H1 (cell line): ENCODE results near the gene CEP72. TPM values are rescaled to one million over a fixed set of nuclear protein-coding genes. Genes with fewer than 3 reads are reported as not detected.

ENCODE experiments used
- CTCF ChIA-PET: fragments of 300-600 bp; sonication (Branson Sonifier 250); formaldehyde crosslinking; loops from one replicate; lab custom pipeline; 2021; ENCODE audit not compliant: partially characterized antibody; lab: Charles Lee
- POLR2A ChIA-PET: fragments of 300-600 bp; sonication (Branson Sonifier 250); formaldehyde crosslinking; loops from one replicate; lab custom pipeline; 2021; ENCODE audit warnings: inconsistent platforms; ENCODE audit not compliant: partially characterized antibody; lab: Charles Lee
- DNase-seq, 2 experiments: peaks; one replicate each; pipeline versions ENCODE4 v3.0.0 to v3.0.0-alpha.2; 2010 to 2022; ENCODE audit warnings: low spot score in 2 of 2, low read depth in 1 of 2, mixed read lengths in 1 of 2
- FAIRE-seq: peaks from 2 replicates; lab custom pipeline; 2011; peaks lifted over from hg19 to GRCh38; lab: Jason Lieb, UNC
- H2AFZ ChIP-seq: 2 replicates; pipeline ENCODE4 v1.8.1; 2012; ENCODE audit warnings: low read length, inconsistent platforms
- H2AK5ac ChIP-seq: 2 replicates; pipeline ENCODE4 v1.6.1; 2013; ENCODE audit warnings: low read depth, low read length
- H2BK120ac ChIP-seq: replicated peaks from 2 replicates; pipeline ENCODE3; 2013; ENCODE audit warnings: low read depth, low read length, inconsistent platforms
- H2BK12ac ChIP-seq: 2 replicates; pipeline ENCODE4 v1.6.1; 2013; ENCODE audit warnings: low read depth, low read length
- H2BK15ac ChIP-seq: 2 replicates; pipeline ENCODE4 v1.6.1; 2013; ENCODE audit warnings: low read length
- H2BK20ac ChIP-seq: 2 replicates; pipeline ENCODE4 v1.6.1; 2013; ENCODE audit warnings: low read length
- H2BK5ac ChIP-seq: 2 replicates; pipeline ENCODE4 v1.6.1; 2013; ENCODE audit warnings: low read depth, low read length
- H3K14ac ChIP-seq: 2 replicates; pipeline ENCODE4 v1.6.1; 2013; ENCODE audit warnings: inconsistent platforms; ENCODE audit not compliant: insufficient read length
- H3K18ac ChIP-seq: 2 replicates; pipeline ENCODE4 v1.6.1; 2013; ENCODE audit warnings: low read length; ENCODE audit errors: extremely low read depth
- H3K23ac ChIP-seq: 2 replicates; pipeline ENCODE4 v1.6.1; 2013; ENCODE audit warnings: inconsistent platforms; ENCODE audit not compliant: insufficient read length
- H3K23me2 ChIP-seq: 2 replicates; pipeline ENCODE4 v1.6.1; 2013; ENCODE audit warnings: low read depth, low read length
- H3K27ac ChIP-seq: 2 replicates; pipeline ENCODE4 v1.6.1; 2011; ENCODE audit warnings: low read depth, low read length, inconsistent platforms
- H3K27me3 ChIP-seq, 4 experiments: replicated peaks in 1 of 4; 1 replicate in 1 of 4; 2 replicates in 3 of 4; pipeline versions ENCODE4 v1.6.1 to v1.8.1; 2011 to 2013; ENCODE audit warnings: low read length in 3 of 4, mild to moderate bottlenecking in 3 of 4, inconsistent platforms in 2 of 4, mixed read lengths in 2 of 4, moderate library complexity in 1 of 4; ENCODE audit not compliant: control insufficient read depth in 3 of 4, insufficient read depth in 3 of 4; ENCODE audit errors: extremely low read depth in 1 of 4
- H3K36me3 ChIP-seq, 4 experiments: 2 replicates each; pipeline versions ENCODE4 v1.6.1 to v1.8.1; 2011 to 2013; ENCODE audit warnings: mild to moderate bottlenecking in 4 of 4, low read length in 3 of 4, moderate library complexity in 2 of 4, control low read depth in 1 of 4, inconsistent platforms in 1 of 4; ENCODE audit not compliant: insufficient read depth in 4 of 4, control insufficient read depth in 2 of 4
- H3K4ac ChIP-seq: replicated peaks from 2 replicates; pipeline ENCODE3; 2013; ENCODE audit warnings: low read length, low read depth, mixed read lengths, inconsistent platforms; ENCODE audit not compliant: insufficient read length
- H3K4me1 ChIP-seq, 4 experiments: replicated peaks in 1 of 4; 1 replicate in 1 of 4; 2 replicates in 3 of 4; pipeline versions ENCODE4 v1.6.1 to v1.8.1; 2011 to 2013; ENCODE audit warnings: low read length in 3 of 4, inconsistent platforms in 2 of 4, mixed read lengths in 1 of 4; ENCODE audit not compliant: insufficient read depth in 4 of 4, control insufficient read depth in 3 of 4
- H3K4me2 ChIP-seq, 2 experiments: 2 replicates each; pipeline versions ENCODE4 v1.6.1 to v1.8.1; 2011 to 2013; ENCODE audit warnings: low read depth in 2 of 2, low read length in 2 of 2, control low read depth in 1 of 2, inconsistent platforms in 1 of 2, mild to moderate bottlenecking in 1 of 2; ENCODE audit not compliant: insufficient read depth in 1 of 2
- H3K4me3 ChIP-seq, 4 experiments: fragments of 200-600, 300-600 bp in 1 of 4; sonication (generic), shearing (Covaris generic), sonication (Bioruptor Twin) in 1 of 4; 2 replicates each; pipeline versions ENCODE4 v1.5.1 to v1.8.1; 2011 to 2016; ENCODE audit warnings: low read length in 4 of 4, low read depth in 3 of 4, control low read depth in 2 of 4, inconsistent platforms in 2 of 4, mild to moderate bottlenecking in 2 of 4, mixed read lengths in 1 of 4, moderate library complexity in 1 of 4; ENCODE audit not compliant: insufficient read depth in 2 of 4; ENCODE audit errors: extremely low read depth in 1 of 4
- H3K56ac ChIP-seq: replicated peaks from 2 replicates; pipeline ENCODE3; 2013; ENCODE audit warnings: low read depth, mild to moderate bottlenecking, mixed read lengths, low read length, inconsistent platforms; ENCODE audit not compliant: insufficient read length
- H3K79me1 ChIP-seq: 2 replicates; pipeline ENCODE4 v1.6.1; 2013; ENCODE audit warnings: low read depth, low read length, control low read depth
- H3K79me2 ChIP-seq, 2 experiments: 2 replicates each; pipeline versions ENCODE4 v1.6.1 to v1.8.1; 2012 to 2013; ENCODE audit warnings: low read length in 2 of 2, mild to moderate bottlenecking in 2 of 2, inconsistent platforms in 1 of 2; ENCODE audit not compliant: insufficient read depth in 2 of 2, control insufficient read depth in 1 of 2
- H3K9ac ChIP-seq, 4 experiments: replicated peaks in 1 of 4; 1 replicate in 1 of 4; 2 replicates in 3 of 4; pipeline versions ENCODE4 v1.6.1 to v1.8.1; 2011 to 2013; ENCODE audit warnings: low read depth in 3 of 4, low read length in 3 of 4, control low read depth in 2 of 4, mild to moderate bottlenecking in 2 of 4, moderate library complexity in 2 of 4, inconsistent platforms in 1 of 4; ENCODE audit errors: extremely low read depth in 1 of 4
- H3K9me3 ChIP-seq, 2 experiments: 2 replicates each; pipeline versions ENCODE4 v1.6.1 to v1.8.1; 2012 to 2013; ENCODE audit warnings: mild to moderate bottlenecking in 2 of 2, moderate library complexity in 2 of 2, control low read depth in 1 of 2, inconsistent platforms in 1 of 2, low read depth in 1 of 2, low read length in 1 of 2, mixed read lengths in 1 of 2; ENCODE audit not compliant: insufficient read depth in 2 of 2
- H4K20me1 ChIP-seq, 2 experiments: replicated peaks in 1 of 2; 2 replicates each; pipeline versions ENCODE3 to v1.8.1; 2011 to 2013; ENCODE audit warnings: inconsistent platforms in 2 of 2, low read length in 2 of 2, mild to moderate bottlenecking in 1 of 2; ENCODE audit not compliant: insufficient read depth in 2 of 2, control insufficient read depth in 1 of 2
- H4K5ac ChIP-seq: 2 replicates; pipeline ENCODE4 v1.6.1; 2013; ENCODE audit warnings: low read length, low read depth, mixed read lengths, inconsistent platforms; ENCODE audit not compliant: insufficient read length
- H4K8ac ChIP-seq: 2 replicates; pipeline ENCODE4 v1.8.0; 2013; ENCODE audit warnings: mild to moderate bottlenecking, moderate library complexity, low read length, inconsistent platforms; ENCODE audit not compliant: insufficient read depth; ENCODE audit errors: extremely low read depth
- H4K91ac ChIP-seq: replicated peaks from 2 replicates; pipeline ENCODE3; 2013; ENCODE audit warnings: low read length, mixed read lengths, inconsistent platforms; ENCODE audit not compliant: insufficient read length
- EGR1 ChIP-seq: IDR thresholded peaks from 2 replicates; pipeline ENCODE4 v1.6.1; 2011; ENCODE audit warnings: low read depth, low read length, borderline replicate concordance
- KDM4A ChIP-seq: IDR thresholded peaks from one replicate; pipeline ENCODE4 v1.7.1; 2012; ENCODE audit warnings: low read depth, mild to moderate bottlenecking, moderate library complexity, low read length, inconsistent platforms; ENCODE audit not compliant: severe bottlenecking
- NRF1 ChIP-seq: IDR thresholded peaks from 2 replicates; pipeline ENCODE4 v1.6.1; 2011; ENCODE audit warnings: mild to moderate bottlenecking, low read depth, low read length, improper control_type of control experiment
- PHF8 ChIP-seq: fragments of 200-600 bp; sonication (generic); conservative IDR thresholded peaks from 2 replicates; pipeline ENCODE4 v1.7.1; 2012; ENCODE audit warnings: low read depth, mild to moderate bottlenecking, inconsistent platforms, low read length, moderate library complexity
- TEAD4 ChIP-seq: IDR thresholded peaks from 2 replicates; pipeline ENCODE4 v1.6.1; 2012; ENCODE audit warnings: low read depth, low read length, inconsistent platforms, mixed read lengths
- WGBS, 2 experiments: shearing (Covaris generic) in 1 of 2; methylation state at CpG; one replicate each; pipeline versions ENCODE4 v1.1.6 to v1.1.7; 2013 to 2015; ENCODE audit warnings: low lambda C conversion rate in 2 of 2, mixed read lengths in 2 of 2, inconsistent platforms in 1 of 2, low coverage in 1 of 2, missing lambda C conversion rate in 1 of 2; ENCODE audit not compliant: insufficient replicate concordance in 2 of 2, insufficient coverage in 1 of 2, insufficient read length in 1 of 2; ENCODE audit errors: extremely low coverage in 1 of 2, missing lambda C conversion rate in 1 of 2; 5-methylcytosine and 5-hydroxymethylcytosine counted together
- polyA plus RNA-seq, 7 experiments: library from polyadenylated mRNA; depleted of rRNA in 3 of 7; stranded (reverse) in 5 of 7; unstranded in 2 of 7; fragments of >200 nt in 5 of 7; fragments of 200-250 nt in 2 of 7; gene quantifications; 1 replicate in 5 of 7; 2 replicates in 1 of 7; 4 replicates in 1 of 7; pipeline versions ENCODE4 v1.2.1 to v1.2.3, GENCODE V29; 2011 to 2013; ENCODE audit warnings: missing spikeins in 2 of 7, mixed read lengths in 2 of 7
- total RNA-seq: library from RNA; stranded (reverse); fragmentation: NEBNext Ultra II Directional; extraction: Animal tissue kit (Norgen Biotek cat#: 25700); gene quantifications from 2 replicates; pipeline ENCODE4 v1.2.1, GENCODE V29; 2021
- TF ChIP-seq, protein P1 (sequence below), 3 experiments: IDR thresholded peaks; 1 replicate in 2 of 3; 2 replicates in 1 of 3; pipeline versions ENCODE4 v1.5.1 to v1.6.1; 2011; ENCODE audit warnings: low read length in 3 of 3, mild to moderate bottlenecking in 3 of 3, inconsistent platforms in 2 of 3, low read depth in 1 of 3, moderate library complexity in 1 of 3; ENCODE audit not compliant: insufficient read depth in 1 of 3; ENCODE audit errors: control extremely low read depth in 1 of 3

CEP72 gene
- total and polyA plus RNA-seq, 2 of the 8 experiments (the other 6 are each of a cell fraction or from before 2014, with no cell fraction given) = 13.1 to 19.6 TPM

DNA sequence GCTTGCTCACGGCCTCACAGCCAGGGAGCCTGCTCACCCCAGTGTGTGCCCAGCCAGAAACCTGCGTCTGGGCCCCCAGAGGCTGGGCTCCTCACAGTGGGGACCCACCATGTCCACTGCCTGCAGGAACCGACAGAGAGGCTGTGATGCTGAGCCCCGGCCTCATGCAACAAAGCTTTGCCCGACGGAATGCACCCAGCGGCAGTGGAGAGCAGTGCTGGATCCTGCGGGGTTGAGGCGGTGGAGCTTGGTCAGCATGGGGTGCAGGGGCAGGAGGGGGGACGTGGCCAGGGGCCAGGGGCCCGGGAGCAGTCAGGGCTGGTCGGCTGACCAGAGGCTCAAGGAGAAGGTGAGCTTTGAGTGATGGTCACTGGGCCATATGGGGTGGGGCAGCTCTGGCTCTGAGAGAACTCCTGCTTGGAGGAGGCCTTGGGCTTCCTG, 7.7 kb upstream of the CEP72 start:
- WGBS, 2 experiments = 95% methylated on average over 10 of the region's 12 CpGs; no CpG with 5 or more reads in 1 of the 2 experiments
- Histone ChIP-seq H4K91ac (no peak overlapping the region), H2BK12ac (no peak overlapping the region), H2BK15ac (no peak overlapping the region), H3K79me1 (no peaks in the 10 kb centered on the region), H3K27ac (no peak overlapping the region), H2BK5ac (no peak overlapping the region; the same call in 1 of the 2 replicates), H3K27me3 (peaks cover 0 to 2% (median 0%) of the 10 kb centered on the region in 4 experiments; a peak in 2 of 7 replicates), H3K14ac (no peak overlapping the region), H4K5ac (no peak overlapping the region), H3K18ac (no peak overlapping the region), H3K4ac (no peak overlapping the region), H3K9ac (no peak overlapping the region), H3K36me3 (no peaks in the 10 kb centered on the region), H3K4me3 (no peak overlapping the region)
- CTCF ChIA-PET = interaction anchor here (0.9 kb wide), 2 partner anchors 25 to 156 kb away, joined by 3 read pairs; no protein-coding TSS in a partner anchor
- TF ChIP-seq PHF8 (no peak), TEAD4 (no peak), NRF1 (no peak), EGR1 (no peak), KDM4A (no peak)
- TF ChIP-seq, protein P1, sequence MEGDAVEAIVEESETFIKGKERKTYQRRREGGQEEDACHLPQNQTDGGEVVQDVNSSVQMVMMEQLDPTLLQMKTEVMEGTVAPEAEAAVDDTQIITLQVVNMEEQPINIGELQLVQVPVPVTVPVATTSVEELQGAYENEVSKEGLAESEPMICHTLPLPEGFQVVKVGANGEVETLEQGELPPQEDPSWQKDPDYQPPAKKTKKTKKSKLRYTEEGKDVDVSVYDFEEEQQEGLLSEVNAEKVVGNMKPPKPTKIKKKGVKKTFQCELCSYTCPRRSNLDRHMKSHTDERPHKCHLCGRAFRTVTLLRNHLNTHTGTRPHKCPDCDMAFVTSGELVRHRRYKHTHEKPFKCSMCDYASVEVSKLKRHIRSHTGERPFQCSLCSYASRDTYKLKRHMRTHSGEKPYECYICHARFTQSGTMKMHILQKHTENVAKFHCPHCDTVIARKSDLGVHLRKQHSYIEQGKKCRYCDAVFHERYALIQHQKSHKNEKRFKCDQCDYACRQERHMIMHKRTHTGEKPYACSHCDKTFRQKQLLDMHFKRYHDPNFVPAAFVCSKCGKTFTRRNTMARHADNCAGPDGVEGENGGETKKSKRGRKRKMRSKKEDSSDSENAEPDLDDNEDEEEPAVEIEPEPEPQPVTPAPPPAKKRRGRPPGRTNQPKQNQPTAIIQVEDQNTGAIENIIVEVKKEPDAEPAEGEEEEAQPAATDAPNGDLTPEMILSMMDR (IDR thresholded peaks at IDR 0.05; ENCODE audit: control extremely low read depth in 1 of 3, insufficient read depth in 1 of 3, low read depth in 1 of 3, low read length in 3 of 3) = no peak
- TF ChIP-seq, all 59 proteins: peak for 0
- Histone ChIP-seq H4K20me1 (peaks cover 0 to 5% of the 10 kb centered on the region in 2 experiments), H3K9me3 (no peaks in the 10 kb centered on the region), H3K23ac (no peak overlapping the region), H2AK5ac (no peak overlapping the region), H4K8ac (no peak overlapping the region), H3K4me2 (no peak overlapping the region), H3K79me2 (no peaks in the 10 kb centered on the region), H3K56ac (no peak overlapping the region), H2BK120ac (no peak overlapping the region), H2AFZ (no peak overlapping the region), H2BK20ac (no peak overlapping the region), H3K23me2 (no peaks in the 10 kb centered on the region), H3K4me1 (no peaks in the 10 kb centered on the region)
- DNase-seq = no peak
- POLR2A ChIA-PET = no interaction called here
- FAIRE-seq = no peak
